ENCODE results near the gene ALK. TPM values are rescaled to one million over a fixed set of nuclear protein-coding genes. Genes with fewer than 3 reads are reported as not detected.
"Not testable (repeated sequence)": the region's sequence is repeated elsewhere in the genome, so short reads cannot be mapped to it uniquely, and the experiment has no call there.

The ALK gene
- total RNA-seq, 6 donors from 2014 or later = 0.17 to 2.1 (median 0.35) TPM

GRCh38 chr2:29829841-29830240 lies 91.5 kb downstream of the ALK start:
- no peak for ATAC-seq (ENCODE audit: low FRiP score in 2 of 2)
- TF ChIP-seq EP300 (IDR thresholded peaks at IDR 0.05) = no peak
- TF ChIP-seq CTCF (IDR thresholded peaks at IDR 0.05) = no peak
- TF ChIP-seq POLR2AphosphoS5 (IDR thresholded peaks at IDR 0.05) = no peak
- no peak for TF ChIP-seq POLR2A (IDR thresholded peaks at IDR 0.05)
- H3K27me3 ChIP-seq = no peaks in the 10 kb centered on the region

DNA sequence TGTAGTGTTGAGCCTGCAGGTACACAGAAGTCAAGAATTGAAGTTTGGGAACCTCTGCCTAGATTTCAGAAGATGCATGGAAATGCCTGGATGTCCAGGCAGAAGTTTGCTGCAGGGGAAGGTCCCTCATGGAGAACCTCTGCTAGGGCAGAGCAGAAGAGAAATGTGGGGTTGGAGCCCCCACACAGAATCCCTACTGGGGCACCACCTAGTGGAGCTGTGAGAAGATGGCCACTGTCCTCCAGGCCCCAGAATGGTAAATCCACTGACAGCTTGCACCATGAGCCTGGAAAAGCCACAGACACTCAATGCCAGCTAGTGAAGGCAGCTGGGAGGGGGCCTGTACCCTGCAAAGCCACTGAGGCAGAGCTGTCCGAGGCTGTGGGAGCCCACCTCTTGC lies 97.2 kb downstream of the ALK start:
- H3K36me3 ChIP-seq; H3K27ac ChIP-seq; H3K4me1 ChIP-seq; H3K27me3 ChIP-seq; ATAC-seq (ENCODE audit: low FRiP score in 2 of 2); H3K4me3 ChIP-seq; H3K9me3 ChIP-seq: not testable (repeated sequence)
- 55 to 79% methylated on average over 1 of the region's 1 CpG for WGBS, 2 donors
- DNase-seq = peak in 1 of 2 donors; percentile 8

More at GRCh38 chr2:29829841-29830240, 91.5 kb downstream of the ALK start:
- no peak overlapping the region for H3K4me3 ChIP-seq
- H3K36me3 ChIP-seq = no peaks in the 10 kb centered on the region
- H3K27ac ChIP-seq = no peak overlapping the region
- H3K9me3 ChIP-seq = no peaks in the 10 kb centered on the region
- DNase-seq = no peak
- H3K4me1 ChIP-seq = no peaks in the 10 kb centered on the region
- 80 to 93% methylated on average over 2 of the region's 2 CpGs for WGBS, 2 donors

DNA sequence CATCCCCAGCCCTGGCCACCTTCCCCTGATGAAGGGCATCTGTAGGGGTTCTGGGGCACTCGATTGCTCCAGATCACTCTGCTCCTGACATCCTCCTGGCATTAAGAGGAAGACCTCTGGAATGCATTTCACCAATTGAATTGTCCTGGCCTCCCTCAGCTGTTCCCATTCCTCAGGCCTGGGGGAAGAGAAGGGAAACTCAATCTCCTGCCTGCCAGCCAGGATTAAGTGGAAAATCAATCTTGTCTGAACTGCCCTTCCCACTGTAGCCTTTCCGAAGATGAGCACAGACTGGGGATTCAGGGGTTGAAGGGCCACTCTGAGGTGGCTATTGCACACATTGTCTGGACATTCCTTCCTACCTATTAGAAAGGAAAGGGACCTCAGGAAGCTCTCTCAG lies 99.8 kb downstream of the ALK start:
- WGBS, 2 donors = 79 to 81% methylated on average over 2 of the region's 2 CpGs
- Histone ChIP-seq H3K4me3 (no peak overlapping the region), H3K36me3 (no peaks in the 10 kb centered on the region), H3K27me3 (no peaks in the 10 kb centered on the region), H3K27ac (no peak overlapping the region), H3K9me3 (no peaks in the 10 kb centered on the region), H3K4me1 (no peaks in the 10 kb centered on the region)
- TF ChIP-seq EP300 (IDR thresholded peaks at IDR 0.05) (no peak), CTCF (IDR thresholded peaks at IDR 0.05) (no peak), POLR2AphosphoS5 (IDR thresholded peaks at IDR 0.05) (no peak), POLR2A (IDR thresholded peaks at IDR 0.05) (no peak)
- ATAC-seq (ENCODE audit: low FRiP score in 2 of 2) = no peak
- no peak for DNase-seq

DNA sequence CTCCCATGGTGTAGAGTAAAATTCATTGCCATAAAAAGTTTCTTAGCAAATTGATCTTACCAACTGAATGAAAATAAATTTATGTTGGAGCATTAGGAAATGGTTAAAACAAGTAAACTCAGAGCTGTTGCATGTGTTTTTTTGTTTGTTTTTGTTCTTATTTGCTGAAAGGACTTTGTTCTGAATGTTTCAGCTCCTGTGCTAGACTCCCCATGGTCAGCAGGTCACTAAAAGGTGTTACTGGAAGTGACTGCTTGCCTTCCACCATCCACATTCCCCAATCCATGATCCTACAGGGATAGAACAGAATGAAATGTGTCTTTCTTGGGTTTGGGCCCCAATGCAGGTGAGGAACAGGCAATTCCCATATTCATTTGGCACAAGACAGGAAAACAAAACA lies 101.8 kb downstream of the ALK start:
- no peaks in the 10 kb centered on the region for H3K36me3 ChIP-seq
- no peak overlapping the region for H3K4me3 ChIP-seq
- H3K27me3 ChIP-seq = no peaks in the 10 kb centered on the region
- H3K9me3 ChIP-seq = no peaks in the 10 kb centered on the region
- H3K27ac ChIP-seq = no peak overlapping the region
- TF ChIP-seq POLR2AphosphoS5 (IDR thresholded peaks at IDR 0.05) (no peak), EP300 (IDR thresholded peaks at IDR 0.05) (no peak), POLR2A (IDR thresholded peaks at IDR 0.05) (no peak), CTCF (IDR thresholded peaks at IDR 0.05) (no peak)
- ATAC-seq (ENCODE audit: low FRiP score in 2 of 2) = no peak
- DNase-seq = no peak
- H3K4me1 ChIP-seq = no peaks in the 10 kb centered on the region

DNA sequence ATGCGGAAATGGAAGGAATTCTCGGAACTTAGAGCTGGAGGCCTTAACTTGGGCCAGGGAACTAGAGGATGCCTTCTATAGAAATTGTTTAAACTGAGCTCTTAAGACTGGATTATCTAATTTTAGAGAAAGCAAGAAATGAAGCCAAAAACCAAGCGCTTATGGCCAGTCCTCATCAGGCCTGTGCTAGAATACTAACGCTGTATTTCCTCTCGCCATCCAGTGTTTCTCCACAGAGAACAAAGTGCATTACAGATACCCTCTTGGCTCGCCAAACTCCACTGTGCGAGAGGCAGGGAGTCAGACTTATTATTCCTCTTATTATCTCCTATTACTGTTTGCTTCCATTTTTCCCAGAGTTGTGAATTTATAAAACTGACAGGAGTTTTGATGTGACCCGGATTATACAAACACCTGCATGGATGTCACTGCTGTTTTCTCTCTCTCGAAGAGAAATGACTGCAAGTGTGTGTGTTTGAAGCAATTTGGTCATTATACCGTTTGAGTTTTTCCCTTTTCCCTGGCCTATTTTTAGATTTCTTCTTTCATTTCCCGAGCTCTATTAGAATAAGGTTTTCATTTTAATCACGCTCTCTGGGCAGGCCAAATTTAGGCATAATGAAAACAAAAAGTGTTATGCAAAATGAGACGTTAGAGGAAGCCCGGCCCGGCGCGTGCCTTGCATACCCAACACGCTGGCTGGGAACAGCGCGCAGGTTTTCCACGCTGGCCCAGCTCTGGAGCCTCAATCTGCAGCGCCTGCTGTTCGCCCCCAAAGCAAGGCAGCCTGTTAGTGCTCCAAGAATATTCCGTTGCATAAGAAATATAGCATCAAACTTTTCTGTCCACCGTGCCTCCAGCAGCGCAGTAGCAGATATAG lies 103.3 kb downstream of the ALK start:
- DNase-seq (peak in 1 of 2 donors; percentile 55), ATAC-seq (ENCODE audit: low FRiP score in 2 of 2) (no peak)
- no peaks in the 10 kb centered on the region for H3K4me1 ChIP-seq
- no peaks in the 10 kb centered on the region for H3K9me3 ChIP-seq
- H3K27ac ChIP-seq = no peak overlapping the region
- no peak for TF ChIP-seq CTCF (IDR thresholded peaks at IDR 0.05)
- TF ChIP-seq EP300 (IDR thresholded peaks at IDR 0.05) = no peak
- TF ChIP-seq POLR2A (IDR thresholded peaks at IDR 0.05) = no peak
- TF ChIP-seq POLR2AphosphoS5 (IDR thresholded peaks at IDR 0.05) = no peak
- H3K27me3 ChIP-seq = no peaks in the 10 kb centered on the region
- no peak overlapping the region for H3K4me3 ChIP-seq
- no peaks in the 10 kb centered on the region for H3K36me3 ChIP-seq
- WGBS, 2 donors = 79 to 81% methylated on average over 26 of the region's 26 CpGs
